ENCODE measurements around the gene STK16. TPM values are rescaled to one million over a fixed set of nuclear protein-coding genes. Genes with fewer than 3 reads are reported as not detected.
A peak's percentile ranks its signal among the peaks of the same experiment; 100 is the strongest.

Gene STK16
- total and polyA plus RNA-seq, 10 donors, result 17.0 to 47.6 (median 29.5) TPM

DNA sequence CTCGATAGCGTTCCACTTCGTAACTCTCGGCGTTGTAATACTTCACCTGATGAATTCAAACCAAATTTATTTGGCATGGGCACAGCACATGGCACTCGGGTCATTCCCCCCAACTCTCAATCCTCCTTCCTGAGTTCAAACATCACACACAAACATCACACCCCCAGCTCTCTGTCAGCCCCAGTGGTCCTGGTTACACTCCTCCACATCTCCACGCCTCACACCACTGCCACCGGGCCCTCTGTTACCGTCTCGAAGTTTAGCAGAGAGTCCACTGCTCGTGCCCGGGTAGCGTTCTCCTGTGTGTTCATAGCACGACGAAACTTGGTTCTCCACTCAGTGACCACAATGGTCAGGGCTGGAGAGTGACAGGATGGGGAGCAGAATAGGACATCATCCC is 31.1 kb upstream of the STK16 start:
- Histone ChIP-seq H3K9me3 (no peaks in the 10 kb centered on the region), H3K4me1 (peaks cover 15 to 69% (median 31%) of the 10 kb centered on the region in 6 donors), H3K4me3 (no peak overlapping the region), H3K27me3 (replicated peaks in 1 of 7) (no peaks in the 10 kb centered on the region), H3K27ac (peak overlapping the region in 1 of 8 donors; percentile 42), H3K36me3 (peaks cover 0 to 66% (median 7%) of the 10 kb centered on the region in 6 donors)
- intact Hi-C loops (cut with DNase I; ENCODE audit: low total_unique reads), result no loop called here
- 94 to 97% (median 96%) methylated on average over 15 of the region's 15 CpGs for WGBS, 5 donors
- no peak for TF ChIP-seq POLR2AphosphoS5 (IDR thresholded peaks at IDR 0.05)
- TF ChIP-seq POLR2A (IDR thresholded peaks at IDR 0.05), result no peak
- TF ChIP-seq, protein P1, sequence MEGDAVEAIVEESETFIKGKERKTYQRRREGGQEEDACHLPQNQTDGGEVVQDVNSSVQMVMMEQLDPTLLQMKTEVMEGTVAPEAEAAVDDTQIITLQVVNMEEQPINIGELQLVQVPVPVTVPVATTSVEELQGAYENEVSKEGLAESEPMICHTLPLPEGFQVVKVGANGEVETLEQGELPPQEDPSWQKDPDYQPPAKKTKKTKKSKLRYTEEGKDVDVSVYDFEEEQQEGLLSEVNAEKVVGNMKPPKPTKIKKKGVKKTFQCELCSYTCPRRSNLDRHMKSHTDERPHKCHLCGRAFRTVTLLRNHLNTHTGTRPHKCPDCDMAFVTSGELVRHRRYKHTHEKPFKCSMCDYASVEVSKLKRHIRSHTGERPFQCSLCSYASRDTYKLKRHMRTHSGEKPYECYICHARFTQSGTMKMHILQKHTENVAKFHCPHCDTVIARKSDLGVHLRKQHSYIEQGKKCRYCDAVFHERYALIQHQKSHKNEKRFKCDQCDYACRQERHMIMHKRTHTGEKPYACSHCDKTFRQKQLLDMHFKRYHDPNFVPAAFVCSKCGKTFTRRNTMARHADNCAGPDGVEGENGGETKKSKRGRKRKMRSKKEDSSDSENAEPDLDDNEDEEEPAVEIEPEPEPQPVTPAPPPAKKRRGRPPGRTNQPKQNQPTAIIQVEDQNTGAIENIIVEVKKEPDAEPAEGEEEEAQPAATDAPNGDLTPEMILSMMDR (IDR thresholded peaks at IDR 0.05 in 8 of 11, conservative IDR thresholded peaks at IDR 0.05 in 3 of 11), result no peak
- no peak for DNase-seq

DNA sequence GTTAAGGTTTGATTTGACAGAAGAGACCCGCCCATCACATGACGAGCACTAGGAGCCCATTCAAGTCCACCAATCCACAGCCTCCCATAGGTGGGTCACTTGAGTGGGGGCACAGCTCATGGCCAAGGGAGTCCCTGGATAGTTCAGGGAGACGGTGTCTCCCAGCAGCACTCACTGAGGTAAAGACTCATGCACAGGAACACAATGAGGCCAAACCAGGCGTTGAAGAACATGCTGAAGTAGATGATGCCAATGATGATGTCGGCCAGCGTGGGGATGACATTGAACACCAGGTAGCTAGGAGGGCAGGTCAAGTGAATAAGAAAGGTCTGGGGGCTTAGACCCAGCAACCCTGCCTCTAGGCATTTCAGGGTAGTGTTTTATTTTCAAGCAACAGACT is 30.5 kb upstream of the STK16 start:
- Histone ChIP-seq H3K4me3 (no peak overlapping the region), H3K27ac (no peak overlapping the region), H3K36me3 (peaks cover 0 to 65% (median 4%) of the 10 kb centered on the region in 6 donors), H3K27me3 (replicated peaks in 1 of 7) (no peaks in the 10 kb centered on the region), H3K9me3 (no peaks in the 10 kb centered on the region), H3K4me1 (peaks cover 21 to 69% (median 35%) of the 10 kb centered on the region in 6 donors)
- intact Hi-C loops (cut with DNase I; ENCODE audit: low total_unique reads), result no loop called here
- TF ChIP-seq, protein P1 (IDR thresholded peaks at IDR 0.05 in 8 of 11, conservative IDR thresholded peaks at IDR 0.05 in 3 of 11), result no peak
- no peak for TF ChIP-seq POLR2A (IDR thresholded peaks at IDR 0.05)
- no peak for TF ChIP-seq POLR2AphosphoS5 (IDR thresholded peaks at IDR 0.05)
- no peak for DNase-seq
- 86 to 97% (median 93%) methylated on average over 6 of the region's 6 CpGs for WGBS, 5 donors

DNA sequence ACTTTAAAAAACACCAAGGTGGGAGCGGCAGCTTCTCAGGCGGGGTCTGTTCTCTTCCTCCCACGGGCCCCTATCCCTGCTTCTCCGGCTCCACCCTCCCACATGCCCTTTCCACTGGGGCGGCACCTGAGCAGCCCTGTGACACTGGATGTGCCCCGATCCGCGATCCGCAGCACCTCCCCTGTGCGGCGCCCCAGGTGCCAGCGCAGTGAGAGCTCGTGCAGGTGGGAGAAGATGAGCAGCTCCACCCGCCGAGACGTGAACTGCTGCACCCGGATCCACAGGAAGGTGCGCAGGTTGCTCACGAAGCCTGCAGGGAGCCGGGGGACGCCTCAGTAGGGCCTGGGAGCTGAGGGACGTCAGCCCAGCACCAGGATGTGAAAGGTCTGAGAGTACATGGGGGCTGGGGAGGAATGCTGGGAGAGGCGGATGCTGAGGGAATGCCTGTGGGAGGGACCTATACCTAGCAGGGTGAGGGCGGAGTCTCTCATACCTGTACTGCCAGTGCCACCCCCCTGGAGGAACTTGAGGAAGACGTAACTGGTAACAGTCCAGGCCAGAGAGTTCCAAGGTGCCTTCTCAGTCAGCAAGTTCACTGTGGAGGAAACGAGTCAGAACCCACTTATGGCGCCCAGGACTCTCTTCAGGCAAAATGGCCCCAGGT is 29.3 kb upstream of the STK16 start:
- DNase-seq, result no peak
- H3K27me3 ChIP-seq (replicated peaks in 1 of 7), result no peaks in the 10 kb centered on the region
- 92 to 96% (median 94%) methylated on average over 24 to 27 of the region's 27 CpGs for WGBS, 5 donors
- intact Hi-C loops (cut with DNase I; ENCODE audit: low total_unique reads), result no loop called here
- no peaks in the 10 kb centered on the region for H3K9me3 ChIP-seq
- TF ChIP-seq POLR2AphosphoS5 (IDR thresholded peaks at IDR 0.05) (no peak), POLR2A (IDR thresholded peaks at IDR 0.05) (no peak)
- TF ChIP-seq, protein P1 (IDR thresholded peaks at IDR 0.05 in 8 of 11, conservative IDR thresholded peaks at IDR 0.05 in 3 of 11), result no peak
- no peak overlapping the region for H3K27ac ChIP-seq
- H3K36me3 ChIP-seq, result peaks cover 0 to 65% (median 14%) of the 10 kb centered on the region in 6 donors
- no peak overlapping the region for H3K4me3 ChIP-seq
- peaks cover 23 to 69% (median 36%) of the 10 kb centered on the region in 6 donors for H3K4me1 ChIP-seq

DNA sequence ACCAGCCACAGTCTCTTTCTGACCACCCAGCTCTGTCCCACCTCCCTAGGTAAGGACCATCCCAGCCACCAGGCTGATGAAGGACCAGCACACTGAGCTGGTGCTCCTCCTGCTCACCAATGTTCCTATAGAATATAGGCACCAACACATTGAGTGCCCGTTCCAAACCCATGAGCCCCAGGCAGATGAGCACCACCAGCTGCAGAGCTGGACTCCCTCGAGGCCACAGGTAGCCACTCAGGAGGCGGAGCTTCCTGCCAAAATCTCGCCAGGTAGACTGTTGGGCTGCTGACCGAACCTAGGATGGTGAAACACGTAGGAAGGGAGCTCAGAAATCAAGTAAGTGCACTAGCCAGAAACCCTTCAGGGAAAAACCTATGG is 28.8 kb upstream of the STK16 start:
- H3K4me3 ChIP-seq, result no peak overlapping the region
- H3K27me3 ChIP-seq (replicated peaks in 1 of 7), result no peaks in the 10 kb centered on the region
- TF ChIP-seq, protein P1 (IDR thresholded peaks at IDR 0.05 in 8 of 11, conservative IDR thresholded peaks at IDR 0.05 in 3 of 11), result no peak
- TF ChIP-seq POLR2A (IDR thresholded peaks at IDR 0.05) (no peak), POLR2AphosphoS5 (IDR thresholded peaks at IDR 0.05) (no peak)
- DNase-seq, result no peak
- intact Hi-C loops (cut with DNase I; ENCODE audit: low total_unique reads), result no loop called here
- no peak overlapping the region for H3K27ac ChIP-seq
- H3K36me3 ChIP-seq, result peaks cover 0 to 68% (median 19%) of the 10 kb centered on the region in 6 donors
- no peaks in the 10 kb centered on the region for H3K9me3 ChIP-seq
- peaks cover 23 to 67% (median 31%) of the 10 kb centered on the region in 6 donors for H3K4me1 ChIP-seq
- 83 to 92% (median 87%) methylated on average over 5 to 6 of the region's 6 CpGs for WGBS, 5 donors
